Stimulated activated CD4-positive, alpha-beta T cell treated with anti-CD3 and anti-CD28 coated beads, TNF-alpha, amount 100 ng/mL, for 4 hours (primary cell): Measurements from ENCODE around the gene ELOVL1.

Experiments used
- DNase-seq, 3 experiments: peaks; one replicate each; pipeline ENCODE4 v3.0.0-alpha.2; 2020; ENCODE audit warnings: low read depth in 3 of 3

Gene ELOVL1

GRCh38 chr1:43327549-43328292 is 40.1 kb downstream of the ELOVL1 start:
- DNase-seq: no peak

- DNase-seq: no peak
Measured at GRCh38 chr1:43325381-43325780, 42.4 kb downstream of the ELOVL1 start.

- DNase-seq: no peak
Measured at GRCh38 chr1:43324810-43325209, 43.0 kb downstream of the ELOVL1 start.

- DNase-seq: no peak
Measured at GRCh38 chr1:43322506-43322905, 45.3 kb downstream of the ELOVL1 start.

GRCh38 chr1:43321331-43321891 is 46.4 kb downstream of the ELOVL1 start:
- DNase-seq: no peak

GRCh38 chr1:43319766-43320165 is 48.0 kb downstream of the ELOVL1 start:
- no peak for DNase-seq

- no peak for DNase-seq
Measured at GRCh38 chr1:43319288-43319687, 48.5 kb downstream of the ELOVL1 start.

GRCh38 chr1:43318831-43319230 is 49.0 kb downstream of the ELOVL1 start:
- DNase-seq: no peak

GRCh38 chr1:43317817-43318471 is 49.9 kb downstream of the ELOVL1 start:
- DNase-seq: no peak

GRCh38 chr1:43316738-43317520 is 50.9 kb downstream of the ELOVL1 start:
- DNase-seq: no peak

GRCh38 chr1:43315963-43316737 is 51.7 kb downstream of the ELOVL1 start:
- no peak for DNase-seq

- no peak for DNase-seq
Measured at GRCh38 chr1:43315481-43315880, 52.3 kb downstream of the ELOVL1 start.

GRCh38 chr1:43314233-43314632 is 53.6 kb downstream of the ELOVL1 start:
- DNase-seq: no peak

- DNase-seq: no peak
Measured at GRCh38 chr1:43313771-43314170, 54.0 kb downstream of the ELOVL1 start.
